HepG2 (cell line): ENCODE results near the gene AHCTF1. TPM values are rescaled to one million over a fixed set of nuclear protein-coding genes. Genes with fewer than 3 reads are reported as not detected.

Experiments used
- ATAC-seq: fragments of 200-7000 bp; cut with Tn5 transposase; 3 replicates; pipeline ENCODE4 v1.9.1; 2020; ENCODE audit warnings: mild to moderate bottlenecking, moderate library complexity
- BruUV-seq: library from RNA; stranded (reverse); fragments of 400-500 nt; replicated peaks from 2 replicates; lab custom pipeline; 2021; lab: Mats Ljungman, UMichigan
- CTCF ChIA-PET: fragments of 300-600 bp; formaldehyde crosslinking; extraction: SDS; loops from one replicate; lab custom pipeline; 2021; ENCODE audit warnings: low total read pairs, inconsistent platforms, low intra/inter-chr PET ratio; lab: Yijun Ruan, JAX
- POLR2A ChIA-PET: fragments of 350-600 bp; sonication (Branson Sonifier 250); formaldehyde crosslinking; loops from one replicate; lab custom pipeline; 2020; ENCODE audit warnings: antibody characterized with exemption, inconsistent platforms; lab: Yijun Ruan, JAX
- DNase-seq: peaks from one replicate; pipeline ENCODE4 v3.0.0-alpha.2; 2015; ENCODE audit warnings: low spot score
- FAIRE-seq: peaks from 3 replicates; lab custom pipeline; 2011; peaks lifted over from hg19 to GRCh38; lab: Jason Lieb, UNC
- H2AFZ ChIP-seq: one replicate; pipeline ENCODE4 v1.6.1; 2011; ENCODE audit warnings: low read length, inconsistent platforms
- H3K27ac ChIP-seq: fragments of 300-600 bp; 3 replicates; pipeline ENCODE4 v1.8.0; 2011; ENCODE audit warnings: mixed run types, mild to moderate bottlenecking, mixed read lengths, low read length, inconsistent platforms; ENCODE audit not compliant: insufficient read depth; ENCODE audit errors: extremely low read length
- H3K27me3 ChIP-seq, 2 experiments: fragments of 200-600 bp in 1 of 2; 2 replicates in 1 of 2; 3 replicates in 1 of 2; pipeline versions ENCODE4 v1.6.0 to v1.8.0; 2011; ENCODE audit warnings: low read length in 2 of 2, mild to moderate bottlenecking in 2 of 2, moderate library complexity in 2 of 2, inconsistent platforms in 1 of 2; ENCODE audit not compliant: insufficient read depth in 2 of 2, control insufficient read depth in 1 of 2
- H3K36me3 ChIP-seq, 2 experiments: fragments of 200-600 bp in 1 of 2; replicated peaks in 1 of 2; 2 replicates in 1 of 2; 3 replicates in 1 of 2; pipeline versions ENCODE4 v1.5.1 to v1.8.0; 2011; ENCODE audit warnings: low read length in 2 of 2, inconsistent platforms in 1 of 2; ENCODE audit not compliant: insufficient read depth in 2 of 2, control insufficient read depth in 1 of 2
- H3K4me1 ChIP-seq: 2 replicates; pipeline ENCODE4 v1.5.1; 2012; ENCODE audit warnings: low read length, inconsistent platforms; ENCODE audit not compliant: insufficient read depth
- H3K4me2 ChIP-seq: 2 replicates; pipeline ENCODE4 v1.6.0; 2011; ENCODE audit warnings: low read depth, low read length, inconsistent platforms
- H3K4me3 ChIP-seq, 3 experiments: fragments of 200-600 bp in 1 of 3; sonication (generic), shearing (Covaris generic) in 1 of 3; replicated peaks in 1 of 3; 2 replicates each; pipeline ENCODE4 v1.5.1; 2011 to 2016; ENCODE audit warnings: low read length in 3 of 3, inconsistent platforms in 2 of 3, low read depth in 2 of 3, mild to moderate bottlenecking in 2 of 3, control low read depth in 1 of 3, mixed read lengths in 1 of 3; ENCODE audit not compliant: insufficient read depth in 1 of 3
- H3K79me2 ChIP-seq: one replicate; pipeline ENCODE4 v1.6.1; 2011; ENCODE audit warnings: low read length, inconsistent platforms; ENCODE audit not compliant: insufficient read depth
- H3K9ac ChIP-seq: 2 replicates; pipeline ENCODE4 v1.6.0; 2011; ENCODE audit warnings: mild to moderate bottlenecking, low read depth, low read length, inconsistent platforms; ENCODE audit not compliant: insufficient read depth
- H3K9me3 ChIP-seq: 2 replicates; pipeline ENCODE4 v1.5.1; 2012; ENCODE audit warnings: mild to moderate bottlenecking, low read length
- H4K20me1 ChIP-seq: 2 replicates; pipeline ENCODE4 v1.6.0; 2011; ENCODE audit warnings: inconsistent platforms, mild to moderate bottlenecking, low read length, moderate library complexity; ENCODE audit not compliant: insufficient read depth
- ATM ChIP-seq: fragments of 450-650 bp; IDR thresholded peaks from 2 replicates; pipeline ENCODE4 v1.7.1; 2017; ENCODE audit warnings: mild to moderate bottlenecking, borderline replicate concordance
- CENPT ChIP-seq: sonication (generic); formaldehyde crosslinking; IDR thresholded peaks from 2 replicates; pipeline ENCODE4 v1.8.0; 2022; ENCODE audit warnings: low read depth, mild to moderate bottlenecking, moderate library complexity, missing genetic modification reagents
- FOSL2 ChIP-seq: sonication (generic); formaldehyde crosslinking; IDR thresholded peaks from 2 replicates; pipeline ENCODE4 v1.4.0; 2020; ENCODE audit warnings: missing genetic modification reagents
- FOXP1 ChIP-seq, 2 experiments: fragments of 450-650 bp in 1 of 2; IDR thresholded peaks; 2 replicates each; pipeline ENCODE4 v1.6.1; 2017 to 2018; ENCODE audit warnings: antibody characterized with exemption in 1 of 2
- KDM6A ChIP-seq: IDR thresholded peaks from 2 replicates; pipeline ENCODE4 v1.6.1; 2016; ENCODE audit warnings: low read depth
- KMT2B ChIP-seq: IDR thresholded peaks from 2 replicates; pipeline ENCODE4 v1.6.1; 2016; ENCODE audit warnings: missing genetic modification reagents, missing compliant biosample characterization
- MAZ ChIP-seq, 2 experiments: sonication (generic) in 1 of 2; formaldehyde crosslinking in 1 of 2; IDR thresholded peaks; 2 replicates each; pipeline versions ENCODE4 v1.5.0 to v1.6.1; 2012 to 2020; ENCODE audit warnings: low read depth in 2 of 2, mild to moderate bottlenecking in 2 of 2, borderline replicate concordance in 1 of 2, improper control_type of control experiment in 1 of 2, low read length in 1 of 2, missing genetic modification reagents in 1 of 2, moderate library complexity in 1 of 2
- RBAK ChIP-seq: sonication (generic); formaldehyde crosslinking; IDR thresholded peaks from 2 replicates; pipeline ENCODE4 v1.5.1; 2020; ENCODE audit warnings: mild to moderate bottlenecking, missing genetic modification reagents
- SOX5 ChIP-seq: IDR thresholded peaks from 2 replicates; pipeline ENCODE4 v1.6.1; 2016; ENCODE audit warnings: borderline replicate concordance
- ZBTB20 ChIP-seq: sonication (generic); formaldehyde crosslinking; IDR thresholded peaks from 2 replicates; pipeline ENCODE4 v1.8.1; 2023; ENCODE audit warnings: missing genetic modification reagents, low read depth, mild to moderate bottlenecking, borderline replicate concordance
- ZNF484 ChIP-seq: sonication (generic); formaldehyde crosslinking; IDR thresholded peaks from 2 replicates; pipeline ENCODE4 v1.5.1; 2020; ENCODE audit warnings: mild to moderate bottlenecking, low read depth, missing genetic modification reagents, borderline replicate concordance
- ZNF766 ChIP-seq: sonication (generic); formaldehyde crosslinking; IDR thresholded peaks from 2 replicates; pipeline ENCODE4 v1.5.0; 2020; ENCODE audit warnings: missing genetic modification reagents, borderline replicate concordance
- WGBS: methylation state at CpG from one replicate; pipeline ENCODE4 v1.1.6; 2017; ENCODE audit warnings: low lambda C conversion rate; 5-methylcytosine and 5-hydroxymethylcytosine counted together
- in situ Hi-C: cut with HindIII; loops from 2 replicates; pipeline ENCODE4 v1.10.0; 2017; ENCODE audit warnings: low pct_unique_long_range_greater_than_20kb; ENCODE audit not compliant: extremely low pct_ligation_motif_present
- intact Hi-C: fragments of 100-400 bp; cut with micrococcal nuclease; formaldehyde crosslinking; loops from one replicate; pipeline ENCODE4 v1.10.0; 2022; ENCODE audit not compliant: unreplicated experiment
- polyA plus RNA-seq, 8 experiments: library from polyadenylated mRNA; depleted of rRNA in 3 of 8; stranded (reverse) in 7 of 8; unstranded in 1 of 8; fragments of >200 nt; fragmentation: Illumina TruSeq in 4 of 8; extraction: Trizol in 4 of 8; gene quantifications; 2 replicates each; pipeline versions ENCODE4 v1.2.1 to v1.2.3, GENCODE V29; 2011 to 2016; ENCODE audit warnings: low read depth in 4 of 8, missing spikeins in 1 of 8, mixed read lengths in 1 of 8; ENCODE audit not compliant: insufficient read depth in 1 of 8
- total RNA-seq, 5 experiments: library from RNA; depleted of rRNA; stranded (reverse); fragments of >200 nt; fragmentation: Illumina TruSeq; extraction: Trizol; gene quantifications; 2 replicates each; pipeline ENCODE4 v1.2.3, GENCODE V29; 2016; ENCODE audit warnings: low read depth in 1 of 5
- TF ChIP-seq, protein P1 (sequence below): sonication (generic); formaldehyde crosslinking; IDR thresholded peaks from 2 replicates; pipeline ENCODE4 v1.8.0; 2023; ENCODE audit warnings: mild to moderate bottlenecking, missing genetic modification reagents
- TF ChIP-seq, protein P2 (sequence below): sonication (generic); formaldehyde crosslinking; IDR thresholded peaks from 2 replicates; pipeline ENCODE4 v1.4.0; 2020; ENCODE audit warnings: mild to moderate bottlenecking, missing genetic modification reagents
- TF ChIP-seq, protein P3 (sequence below): sonication (generic); formaldehyde crosslinking; IDR thresholded peaks from 2 replicates; pipeline ENCODE4 v1.4.0; 2020; ENCODE audit warnings: mild to moderate bottlenecking, missing genetic modification reagents

The AHCTF1 gene
- total and polyA plus RNA-seq, 2 of the 13 experiments (the other 11 are each of a cell fraction or from before 2014, with no cell fraction given), result 16.6 to 45.9 TPM

DNA sequence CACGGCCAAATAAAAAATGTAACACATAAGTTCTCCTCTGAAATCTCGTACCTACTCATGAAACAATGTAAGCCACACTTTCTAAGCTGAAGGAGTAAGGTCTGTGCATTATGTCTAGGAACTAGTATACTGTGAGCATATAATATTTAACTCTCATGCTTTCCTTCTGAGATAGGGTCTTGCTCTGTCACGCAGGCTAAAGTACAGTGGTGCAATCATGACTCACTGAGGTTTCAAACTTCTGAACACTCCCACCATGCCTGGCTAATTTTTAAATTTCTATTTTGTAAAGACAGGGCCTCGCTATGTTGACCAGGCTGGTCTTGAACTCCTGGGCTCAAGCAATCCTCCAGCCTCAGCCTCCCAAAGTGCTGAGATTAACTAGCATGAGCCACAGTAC, 71.3 kb downstream of the AHCTF1 start:
- ATAC-seq (peak; percentile 50; the same call in 1 of the 3 replicates), DNase-seq (no peak), FAIRE-seq (no peak)
- no peaks in the 10 kb centered on the region for H3K4me1 ChIP-seq
- H2AFZ ChIP-seq, result no peak overlapping the region
- H4K20me1 ChIP-seq, result no peaks in the 10 kb centered on the region
- no peak overlapping the region for H3K9ac ChIP-seq
- no peak overlapping the region for H3K4me2 ChIP-seq
- H3K36me3 ChIP-seq, result peaks cover 16 to 87% of the 10 kb centered on the region in 2 experiments
- CTCF ChIA-PET, result no interaction called here
- in situ Hi-C loops, result no loop called here
- WGBS, result 96% methylated on average over 4 of the region's 4 CpGs
- no peaks in the 10 kb centered on the region for H3K9me3 ChIP-seq
- TF ChIP-seq CENPT (no peak), FOSL2 (CRISPR knock-in tag) (0 out of 2 replicates have a peak, but pooled peaks have one; percentile 7)
- TF ChIP-seq, all 625 proteins: peak for 1
- BruUV-seq, result no TSS peak
- intact Hi-C loops, result no loop called here
- no peak overlapping the region for H3K4me3 ChIP-seq
- POLR2A ChIA-PET, result no interaction called here
- H3K79me2 ChIP-seq, result no peaks in the 10 kb centered on the region
- no peaks in the 10 kb centered on the region for H3K27me3 ChIP-seq
- no peak overlapping the region for H3K27ac ChIP-seq

DNA sequence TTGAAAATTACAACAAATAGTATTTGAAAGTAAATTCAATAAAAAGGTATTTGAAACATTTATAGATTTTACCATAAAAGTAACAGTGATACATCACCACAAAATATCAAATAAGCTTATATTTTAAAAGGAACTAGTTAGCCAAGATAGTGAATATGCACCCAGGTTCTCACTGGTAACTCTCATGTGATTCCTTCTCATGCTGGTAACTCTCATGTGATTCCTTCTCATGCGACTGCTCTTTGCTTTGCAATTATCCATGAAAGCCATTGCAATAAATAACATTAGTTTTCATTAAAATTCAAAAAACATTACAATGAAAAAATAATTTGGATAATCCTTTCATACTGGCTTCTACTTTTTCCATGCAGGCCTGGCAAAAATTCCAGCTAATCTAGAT, 75.4 kb downstream of the AHCTF1 start:
- no peak for FAIRE-seq
- Histone ChIP-seq H3K4me1 (no peaks in the 10 kb centered on the region), H3K79me2 (no peaks in the 10 kb centered on the region), H3K27me3 (no peaks in the 10 kb centered on the region), H3K9me3 (no peaks in the 10 kb centered on the region), H3K9ac (no peak overlapping the region), H3K4me3 (no peak overlapping the region), H4K20me1 (no peaks in the 10 kb centered on the region), H3K4me2 (no peak overlapping the region), H2AFZ (no peak overlapping the region), H3K27ac (no peak overlapping the region), H3K36me3 (peaks cover 16 to 90% of the 10 kb centered on the region in 2 experiments)
- ATAC-seq, result no peak
- in situ Hi-C loops (no loop called here), intact Hi-C loops (no loop called here)
- no TSS peak for BruUV-seq
- WGBS, result 96% methylated on average over 1 of the region's 1 CpG
- no peak for DNase-seq
- POLR2A ChIA-PET, result no interaction called here
- CTCF ChIA-PET, result no interaction called here
- TF ChIP-seq RBAK (CRISPR knock-in tag) (no peak), ATM (no peak), KMT2B (CRISPR knock-in tag) (no peak), KDM6A (CRISPR knock-in tag) (no peak), ZBTB20 (CRISPR knock-in tag) (no peak), CENPT (no peak), MAZ (IDR thresholded peaks at IDR 0.05; ENCODE audit: borderline replicate concordance, low read depth, low read length) (no peak), MAZ (CRISPR knock-in tag; IDR thresholded peaks at IDR 0.05; ENCODE audit: low read depth) (no peak), FOXP1 (IDR thresholded peaks at IDR 0.05) (no peak), FOXP1 (CRISPR knock-in tag; IDR thresholded peaks at IDR 0.05) (no peak), ZNF766 (CRISPR knock-in tag) (no peak), ZNF484 (CRISPR knock-in tag) (no peak), SOX5 (CRISPR knock-in tag) (no peak)
- TF ChIP-seq, protein P1, sequence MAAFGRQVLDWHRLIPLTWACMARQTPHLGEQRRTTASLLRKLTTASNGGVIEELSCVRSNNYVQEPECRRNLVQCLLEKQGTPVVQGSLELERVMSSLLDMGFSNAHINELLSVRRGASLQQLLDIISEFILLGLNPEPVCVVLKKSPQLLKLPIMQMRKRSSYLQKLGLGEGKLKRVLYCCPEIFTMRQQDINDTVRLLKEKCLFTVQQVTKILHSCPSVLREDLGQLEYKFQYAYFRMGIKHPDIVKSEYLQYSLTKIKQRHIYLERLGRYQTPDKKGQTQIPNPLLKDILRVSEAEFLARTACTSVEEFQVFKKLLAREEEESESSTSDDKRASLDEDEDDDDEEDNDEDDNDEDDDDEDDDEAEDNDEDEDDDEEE (CRISPR knock-in tag), result no peak
- TF ChIP-seq, protein P2, sequence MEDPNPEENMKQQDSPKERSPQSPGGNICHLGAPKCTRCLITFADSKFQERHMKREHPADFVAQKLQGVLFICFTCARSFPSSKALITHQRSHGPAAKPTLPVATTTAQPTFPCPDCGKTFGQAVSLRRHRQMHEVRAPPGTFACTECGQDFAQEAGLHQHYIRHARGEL (CRISPR knock-in tag), result no peak
- TF ChIP-seq, protein P3, sequence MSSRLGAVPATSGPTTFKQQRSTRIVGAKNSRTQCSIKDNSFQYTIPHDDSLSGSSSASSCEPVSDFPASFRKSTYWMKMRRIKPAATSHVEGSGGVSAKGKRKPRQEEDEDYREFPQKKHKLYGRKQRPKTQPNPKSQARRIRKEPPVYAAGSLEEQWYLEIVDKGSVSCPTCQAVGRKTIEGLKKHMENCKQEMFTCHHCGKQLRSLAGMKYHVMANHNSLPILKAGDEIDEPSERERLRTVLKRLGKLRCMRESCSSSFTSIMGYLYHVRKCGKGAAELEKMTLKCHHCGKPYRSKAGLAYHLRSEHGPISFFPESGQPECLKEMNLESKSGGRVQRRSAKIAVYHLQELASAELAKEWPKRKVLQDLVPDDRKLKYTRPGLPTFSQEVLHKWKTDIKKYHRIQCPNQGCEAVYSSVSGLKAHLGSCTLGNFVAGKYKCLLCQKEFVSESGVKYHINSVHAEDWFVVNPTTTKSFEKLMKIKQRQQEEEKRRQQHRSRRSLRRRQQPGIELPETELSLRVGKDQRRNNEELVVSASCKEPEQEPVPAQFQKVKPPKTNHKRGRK, result no peak
